Rectal smooth muscle tissue (tissue), 1 donor: ENCODE data around the gene LINGO1.

Experiments used
- H3K27ac ChIP-seq: one replicate; pipeline ENCODE4 v1.7.0; 2013; ENCODE audit warnings: low read depth, low read length, inconsistent platforms
- H3K27me3 ChIP-seq: one replicate; pipeline ENCODE4 v1.7.0; 2013; ENCODE audit warnings: low read length; ENCODE audit not compliant: control insufficient read depth, insufficient read depth
- H3K36me3 ChIP-seq: one replicate; pipeline ENCODE4 v1.7.0; 2013; ENCODE audit warnings: low read length; ENCODE audit not compliant: control insufficient read depth, insufficient read depth
- H3K4me1 ChIP-seq: one replicate; pipeline ENCODE4 v1.7.0; 2013; ENCODE audit warnings: low read length; ENCODE audit not compliant: control insufficient read depth, insufficient read depth
- H3K4me3 ChIP-seq: one replicate; pipeline ENCODE4 v1.7.0; 2013; ENCODE audit warnings: low read length
- H3K9ac ChIP-seq: one replicate; pipeline ENCODE4 v1.7.0; 2013; ENCODE audit warnings: low read length

LINGO1 gene

GRCh38 chr15:77617476-77618230 is 15.1 kb downstream of the LINGO1 start:
- H3K36me3 ChIP-seq, result no peaks in the 10 kb centered on the region
- H3K4me1 ChIP-seq, result no peaks in the 10 kb centered on the region
- no peak overlapping the region for H3K27ac ChIP-seq
- no peak overlapping the region for H3K9ac ChIP-seq
- peaks cover 3% of the 10 kb centered on the region for H3K27me3 ChIP-seq
- no peak overlapping the region for H3K4me3 ChIP-seq

GRCh38 chr15:77616072-77616471 is 16.6 kb downstream of the LINGO1 start:
- H3K36me3 ChIP-seq, result no peaks in the 10 kb centered on the region
- H3K4me3 ChIP-seq, result no peak overlapping the region
- H3K27me3 ChIP-seq, result peaks cover 3% of the 10 kb centered on the region
- H3K27ac ChIP-seq, result no peak overlapping the region
- no peaks in the 10 kb centered on the region for H3K4me1 ChIP-seq
- H3K9ac ChIP-seq, result no peak overlapping the region

- H3K36me3 ChIP-seq, result no peaks in the 10 kb centered on the region
- H3K27me3 ChIP-seq, result no peaks in the 10 kb centered on the region
Measured at GRCh38 chr15:77615472-77615871, 17.2 kb downstream of the LINGO1 start.

GRCh38 chr15:77614251-77614806 is 18.4 kb downstream of the LINGO1 start:
- no peaks in the 10 kb centered on the region for H3K36me3 ChIP-seq
- H3K9ac ChIP-seq, result no peak overlapping the region
- no peaks in the 10 kb centered on the region for H3K4me1 ChIP-seq
- H3K27ac ChIP-seq, result no peak overlapping the region
- H3K4me3 ChIP-seq, result no peak overlapping the region
- H3K27me3 ChIP-seq, result no peaks in the 10 kb centered on the region

More at GRCh38 chr15:77615472-77615871, 17.2 kb downstream of the LINGO1 start:
- no peak overlapping the region for H3K27ac ChIP-seq
- no peak overlapping the region for H3K9ac ChIP-seq
- H3K4me3 ChIP-seq, result no peak overlapping the region
- H3K4me1 ChIP-seq, result no peaks in the 10 kb centered on the region

- H3K27ac ChIP-seq, result no peak overlapping the region
Measured at GRCh38 chr15:77613814-77614213, 18.9 kb downstream of the LINGO1 start.

GRCh38 chr15:77612958-77613601 is 19.6 kb downstream of the LINGO1 start:
- no peak overlapping the region for H3K27ac ChIP-seq
- H3K9ac ChIP-seq, result no peak overlapping the region
- no peaks in the 10 kb centered on the region for H3K4me1 ChIP-seq
- H3K4me3 ChIP-seq, result no peak overlapping the region
- no peaks in the 10 kb centered on the region for H3K36me3 ChIP-seq
- H3K27me3 ChIP-seq, result no peaks in the 10 kb centered on the region

More at GRCh38 chr15:77613814-77614213, 18.9 kb downstream of the LINGO1 start:
- no peaks in the 10 kb centered on the region for H3K36me3 ChIP-seq
- no peaks in the 10 kb centered on the region for H3K27me3 ChIP-seq
- no peak overlapping the region for H3K4me3 ChIP-seq
- H3K9ac ChIP-seq, result no peak overlapping the region
- no peaks in the 10 kb centered on the region for H3K4me1 ChIP-seq

- Histone ChIP-seq H3K4me3 (no peak overlapping the region), H3K4me1 (no peaks in the 10 kb centered on the region), H3K27me3 (no peaks in the 10 kb centered on the region), H3K27ac (no peak overlapping the region), H3K36me3 (no peaks in the 10 kb centered on the region), H3K9ac (no peak overlapping the region)
Measured at GRCh38 chr15:77611767-77612166, 20.9 kb downstream of the LINGO1 start.

- H3K27ac ChIP-seq, result no peak overlapping the region
- H3K9ac ChIP-seq, result no peak overlapping the region
- H3K27me3 ChIP-seq, result no peaks in the 10 kb centered on the region
- no peak overlapping the region for H3K4me3 ChIP-seq
- H3K36me3 ChIP-seq, result no peaks in the 10 kb centered on the region
- H3K4me1 ChIP-seq, result no peaks in the 10 kb centered on the region
Measured at GRCh38 chr15:77610731-77611130, 22.0 kb downstream of the LINGO1 start.

GRCh38 chr15:77609558-77609957 is 23.2 kb downstream of the LINGO1 start:
- H3K27me3 ChIP-seq, result no peaks in the 10 kb centered on the region
- no peak overlapping the region for H3K27ac ChIP-seq
- H3K4me3 ChIP-seq, result no peak overlapping the region
- H3K4me1 ChIP-seq, result no peaks in the 10 kb centered on the region
- no peaks in the 10 kb centered on the region for H3K36me3 ChIP-seq
- no peak overlapping the region for H3K9ac ChIP-seq

GRCh38 chr15:77608774-77609173 is 23.9 kb downstream of the LINGO1 start:
- Histone ChIP-seq H3K27me3 (no peaks in the 10 kb centered on the region), H3K4me3 (no peak overlapping the region), H3K9ac (no peak overlapping the region), H3K27ac (no peak overlapping the region), H3K4me1 (no peaks in the 10 kb centered on the region), H3K36me3 (no peaks in the 10 kb centered on the region)

- Histone ChIP-seq H3K27ac (no peak overlapping the region), H3K36me3 (no peaks in the 10 kb centered on the region), H3K9ac (no peak overlapping the region), H3K27me3 (no peaks in the 10 kb centered on the region), H3K4me3 (no peak overlapping the region), H3K4me1 (no peaks in the 10 kb centered on the region)
Measured at GRCh38 chr15:77607894-77608261, 24.8 kb downstream of the LINGO1 start.

GRCh38 chr15:77607111-77607893 is 25.4 kb downstream of the LINGO1 start:
- no peak overlapping the region for H3K4me3 ChIP-seq
- H3K27ac ChIP-seq, result no peak overlapping the region
- no peak overlapping the region for H3K9ac ChIP-seq

More at GRCh38 chr15:77607111-77607893, 25.4 kb downstream of the LINGO1 start:
- H3K4me1 ChIP-seq, result no peaks in the 10 kb centered on the region
- H3K36me3 ChIP-seq, result no peaks in the 10 kb centered on the region
- no peaks in the 10 kb centered on the region for H3K27me3 ChIP-seq
